Chondrocyte (in vitro differentiated cells): ENCODE data around the gene CTTNBP2NL. TPM values are rescaled to one million over a fixed set of nuclear protein-coding genes. Genes with fewer than 3 reads are reported as not detected.

Experiments
- DNase-seq: peaks from one replicate; pipeline ENCODE4 v3.0.0; 2021; ENCODE audit warnings: mixed read lengths, low spot score
- H3K27ac Mint-ChIP-seq: one replicate; pipeline ENCODE4 v1.8.0; 2021; ENCODE audit warnings: mild to moderate bottlenecking, moderate library complexity, mixed read lengths; ENCODE audit not compliant: unreplicated experiment
- H3K27me3 Mint-ChIP-seq: 2 replicates; pipeline ENCODE4 v1.8.0; 2021; ENCODE audit warnings: low read depth, mixed read lengths
- H3K36me3 Mint-ChIP-seq: 2 replicates; pipeline ENCODE4 v1.8.0; 2021; ENCODE audit warnings: low read depth, mixed read lengths
- H3K4me1 Mint-ChIP-seq: 2 replicates; pipeline ENCODE4 v1.8.0; 2021; ENCODE audit warnings: low read depth, mild to moderate bottlenecking, mixed read lengths
- H3K4me3 Mint-ChIP-seq: one replicate; pipeline ENCODE4 v1.8.0; 2021; ENCODE audit warnings: mild to moderate bottlenecking, moderate library complexity, mixed read lengths; ENCODE audit not compliant: unreplicated experiment
- H3K9me3 Mint-ChIP-seq: 2 replicates; pipeline ENCODE4 v1.8.0; 2021; ENCODE audit warnings: low read depth, mixed read lengths
- CTCF ChIP-seq: fragments of 200-600 bp; sonication (generic); IDR thresholded peaks from 2 replicates; pipeline ENCODE4 v1.5.0; 2021; ENCODE audit warnings: antibody characterized with exemption, mild to moderate bottlenecking, moderate library complexity
- total RNA-seq: library from RNA; stranded (reverse); gene quantifications from 3 replicates; pipeline ENCODE4 v1.2.1, GENCODE V29; 2021

The CTTNBP2NL gene
- total RNA-seq, 1 donor from 2014 or later, result 52.2 TPM

- no peaks in the 10 kb centered on the region for H3K9me3 Mint-ChIP-seq
- peaks cover 3% of the 10 kb centered on the region for H3K4me1 Mint-ChIP-seq
- peaks cover 2% of the 10 kb centered on the region for H3K36me3 Mint-ChIP-seq
- DNase-seq, result no peak
- no peak overlapping the region for H3K4me3 Mint-ChIP-seq
- H3K27ac Mint-ChIP-seq, result no peak overlapping the region
- no peak for TF ChIP-seq CTCF
- peaks cover 40% of the 10 kb centered on the region for H3K27me3 Mint-ChIP-seq
These were observed 27.8 kb upstream of the CTTNBP2NL start for GRCh38 chr1:112368198-112368597.

DNA sequence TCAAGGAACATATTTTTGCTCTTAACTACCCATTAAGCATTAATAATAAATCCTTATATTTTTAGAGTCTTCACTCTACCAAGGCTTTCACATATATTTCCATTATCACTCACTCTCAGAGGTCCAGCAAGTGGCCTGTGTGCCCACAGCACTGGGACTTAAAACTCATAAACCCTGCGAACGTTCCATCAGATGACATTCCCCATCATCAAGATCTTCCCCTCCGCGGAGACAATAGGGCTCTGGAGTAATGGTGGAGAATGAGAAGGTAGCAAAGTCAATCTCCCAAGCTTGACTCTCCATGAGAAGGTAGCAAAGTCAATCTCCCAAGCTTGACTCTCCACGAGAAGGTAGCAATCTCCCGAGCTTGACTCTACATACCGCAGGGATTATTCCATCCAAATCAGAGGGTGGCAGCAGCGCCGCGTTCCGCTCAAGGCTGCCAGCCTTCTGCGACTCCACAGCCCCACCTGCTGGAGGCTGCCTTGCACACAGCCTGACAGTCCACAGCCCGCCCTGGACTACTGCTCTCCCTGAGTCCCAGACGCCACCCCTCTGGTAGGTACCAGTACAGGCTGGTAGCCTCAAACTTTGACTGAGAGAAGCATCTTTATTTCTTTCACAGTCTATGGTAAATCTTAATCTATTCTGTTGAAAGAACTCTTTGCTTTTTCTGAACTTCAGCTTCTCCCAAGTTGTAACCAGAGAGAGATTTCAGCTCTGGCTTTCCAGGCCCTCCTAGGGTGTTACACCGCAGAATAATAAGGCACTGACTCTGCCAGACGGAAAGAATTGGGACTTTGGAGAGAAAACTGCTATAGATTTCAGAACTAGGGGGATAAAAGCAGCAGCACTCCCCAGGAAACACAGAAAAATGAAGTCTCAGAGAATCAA, 26.4 kb upstream of the CTTNBP2NL start:
- Mint-ChIP-seq H3K4me1 (peaks cover 3% of the 10 kb centered on the region), H3K9me3 (no peaks in the 10 kb centered on the region), H3K27ac (no peak overlapping the region), H3K4me3 (no peak overlapping the region), H3K36me3 (no peaks in the 10 kb centered on the region), H3K27me3 (peaks cover 45% of the 10 kb centered on the region)
- DNase-seq, result peak; percentile 94
- TF ChIP-seq CTCF, result peak; percentile 98

- H3K4me1 Mint-ChIP-seq, result peaks cover 3% of the 10 kb centered on the region
- H3K4me3 Mint-ChIP-seq, result no peak overlapping the region
- H3K9me3 Mint-ChIP-seq, result no peaks in the 10 kb centered on the region
- no peak for DNase-seq
- no peaks in the 10 kb centered on the region for H3K36me3 Mint-ChIP-seq
- no peak for TF ChIP-seq CTCF
- no peak overlapping the region for H3K27ac Mint-ChIP-seq
- peaks cover 50% of the 10 kb centered on the region for H3K27me3 Mint-ChIP-seq
These were observed 25.0 kb upstream of the CTTNBP2NL start for GRCh38 chr1:112370996-112371395.

GRCh38 chr1:112371775-112372174, 24.2 kb upstream of the CTTNBP2NL start:
- Mint-ChIP-seq H3K27ac (no peak overlapping the region), H3K36me3 (no peaks in the 10 kb centered on the region), H3K4me3 (no peak overlapping the region), H3K4me1 (peaks cover 3% of the 10 kb centered on the region), H3K9me3 (peaks cover under 1% of the 10 kb centered on the region), H3K27me3 (peaks cover 53% of the 10 kb centered on the region)
- no peak for TF ChIP-seq CTCF
- DNase-seq, result no peak

- no peak for DNase-seq
- TF ChIP-seq CTCF, result no peak
- peaks cover 3% of the 10 kb centered on the region for H3K4me1 Mint-ChIP-seq
- peaks cover 3% of the 10 kb centered on the region for H3K9me3 Mint-ChIP-seq
- no peak overlapping the region for H3K27ac Mint-ChIP-seq
- H3K27me3 Mint-ChIP-seq, result peaks cover 41% of the 10 kb centered on the region
- no peak overlapping the region for H3K4me3 Mint-ChIP-seq
- H3K36me3 Mint-ChIP-seq, result no peaks in the 10 kb centered on the region
These were observed 22.2 kb upstream of the CTTNBP2NL start for GRCh38 chr1:112373806-112374205.
